SK-N-SH (cell line): ENCODE results near the gene MTUS2. TPM values are rescaled to one million over a fixed set of nuclear protein-coding genes. Genes with fewer than 3 reads are reported as not detected.

Source experiments
- CTCF ChIA-PET: fragments of 300-600, 350-600 bp; formaldehyde crosslinking; extraction: SDS; loops from one replicate; lab custom pipeline; 2021; lab: Yijun Ruan, JAX
- POLR2A ChIA-PET: fragments of 350-600 bp; sonication (Branson Sonifier 250); formaldehyde crosslinking; extraction: SDS; loops from one replicate; lab custom pipeline; 2020; ENCODE audit warnings: antibody characterized with exemption, inconsistent platforms; lab: Yijun Ruan, JAX
- DNase-seq: peaks from one replicate; pipeline ENCODE4 v3.0.0; 2012
- H2AFZ ChIP-seq: fragments of 200-600 bp; sonication (generic); 2 replicates; pipeline ENCODE4 v1.8.1; 2016; ENCODE audit warnings: antibody characterized with exemption, mild to moderate bottlenecking, low read depth
- H3F3A ChIP-seq: fragments of 200-600 bp; sonication (generic); replicated peaks from 2 replicates; pipeline ENCODE3; 2016; ENCODE audit warnings: antibody characterized with exemption, mild to moderate bottlenecking; ENCODE audit not compliant: insufficient read depth
- H3K27ac ChIP-seq, 2 experiments: fragments of 200-500 bp in 1 of 2; fragments of 200-600 bp in 1 of 2; sonication (Bioruptor generic) in 1 of 2; sonication (generic), shearing (Covaris generic) in 1 of 2; 2 replicates each; pipeline versions ENCODE4 v1.5.1 to v1.6.1; 2014 to 2016; ENCODE audit warnings: low read depth in 2 of 2, inconsistent platforms in 1 of 2, low read length in 1 of 2, mild to moderate bottlenecking in 1 of 2, mixed read lengths in 1 of 2
- H3K27me3 ChIP-seq: fragments of 200-600 bp; sonication (generic), shearing (Covaris generic); 2 replicates; pipeline ENCODE4 v1.6.1; 2016; ENCODE audit warnings: mixed run types; ENCODE audit not compliant: insufficient read depth
- H3K36me3 ChIP-seq, 2 experiments: fragments of 200-500 bp in 1 of 2; fragments of 200-600 bp in 1 of 2; sonication (Bioruptor generic) in 1 of 2; sonication (generic) in 1 of 2; replicated peaks in 1 of 2; 2 replicates each; pipeline versions ENCODE3 to v1.5.1; 2014 to 2016; ENCODE audit warnings: low read length in 1 of 2, mild to moderate bottlenecking in 1 of 2; ENCODE audit not compliant: insufficient read depth in 2 of 2, control insufficient read depth in 1 of 2
- H3K4me1 ChIP-seq, 2 experiments: fragments of 200-500 bp in 1 of 2; fragments of 200-600 bp in 1 of 2; sonication (Bioruptor generic) in 1 of 2; sonication (generic), shearing (Covaris generic) in 1 of 2; 2 replicates each; pipeline versions ENCODE4 v1.5.1 to v1.6.1; 2014 to 2016; ENCODE audit warnings: low read depth in 1 of 2, low read length in 1 of 2, mixed run types in 1 of 2; ENCODE audit not compliant: insufficient read depth in 2 of 2, control insufficient read depth in 1 of 2
- H3K4me2 ChIP-seq: fragments of 200-600 bp; sonication (generic), shearing (Covaris generic); 2 replicates; pipeline ENCODE4 v1.6.1; 2017; ENCODE audit warnings: mixed run types
- H3K4me3 ChIP-seq, 2 experiments: fragments of 200-500 bp in 1 of 2; fragments of 200-600 bp in 1 of 2; sonication (Bioruptor generic) in 1 of 2; sonication (generic), shearing (Covaris generic) in 1 of 2; 2 replicates each; pipeline versions ENCODE4 v1.5.1 to v1.8.1; 2014 to 2016; ENCODE audit warnings: low read depth in 2 of 2, inconsistent platforms in 1 of 2, low read length in 1 of 2, mild to moderate bottlenecking in 1 of 2, mixed read lengths in 1 of 2, moderate library complexity in 1 of 2
- H3K79me2 ChIP-seq: fragments of 200-600 bp; sonication (generic); 2 replicates; pipeline ENCODE4 v1.8.1; 2017; ENCODE audit warnings: mild to moderate bottlenecking; ENCODE audit not compliant: insufficient read depth
- H3K9ac ChIP-seq: fragments of 200-600 bp; sonication (generic); 2 replicates; pipeline ENCODE4 v1.6.1; 2017; ENCODE audit warnings: mixed run types
- H3K9me2 ChIP-seq: fragments of 200-600 bp; sonication (generic); 2 replicates; pipeline ENCODE4 v1.6.1; 2017; ENCODE audit warnings: mixed run types
- H3K9me3 ChIP-seq: fragments of 200-600 bp; sonication (generic); 2 replicates; pipeline ENCODE4 v1.6.1; 2017; ENCODE audit warnings: mixed run types, mild to moderate bottlenecking, moderate library complexity
- H4K20me1 ChIP-seq: fragments of 200-600 bp; sonication (generic); 2 replicates; pipeline ENCODE4 v1.6.1; 2017; ENCODE audit warnings: mild to moderate bottlenecking, mixed run types; ENCODE audit not compliant: insufficient read depth
- CHD2 ChIP-seq: fragments of 150-350 bp; IDR thresholded peaks from 2 replicates; pipeline ENCODE4 v1.6.1; 2018; ENCODE audit warnings: low read length; ENCODE audit not compliant: partially characterized antibody
- ELF1 ChIP-seq: IDR thresholded peaks from 2 replicates; pipeline ENCODE4 v1.4.0; 2012
- EZH2phosphoT487 ChIP-seq: fragments of 200-600 bp; sonication (generic); IDR thresholded peaks from 2 replicates; pipeline ENCODE4 v1.6.1; 2017; ENCODE audit warnings: low read depth, mixed run types, mild to moderate bottlenecking, antibody characterized with exemption, moderate library complexity, borderline replicate concordance
- FOSL2 ChIP-seq: IDR thresholded peaks from 2 replicates; pipeline ENCODE4 v1.4.0; 2012; ENCODE audit warnings: low read depth, mild to moderate bottlenecking, moderate library complexity, borderline replicate concordance
- MXI1 ChIP-seq: IDR thresholded peaks from 2 replicates; pipeline ENCODE4 v1.6.1; 2012; ENCODE audit warnings: mild to moderate bottlenecking, low read depth, low read length, improper control_type of control experiment
- NFIC ChIP-seq: IDR thresholded peaks from 2 replicates; pipeline ENCODE4 v1.4.0; 2012; ENCODE audit warnings: borderline replicate concordance
- REST ChIP-seq: IDR thresholded peaks from 2 replicates; pipeline ENCODE4 v1.6.1; 2012; ENCODE audit warnings: mild to moderate bottlenecking, low read depth, low read length, moderate library complexity
- RFX5 ChIP-seq: IDR thresholded peaks from 2 replicates; pipeline ENCODE4 v1.6.1; 2012; ENCODE audit warnings: mild to moderate bottlenecking, improper control_type of control experiment, low read length
- RXRA ChIP-seq: IDR thresholded peaks from 2 replicates; pipeline ENCODE4 v1.4.0; 2012; ENCODE audit warnings: low read depth, mild to moderate bottlenecking, borderline replicate concordance
- TAF1 ChIP-seq: IDR thresholded peaks from 2 replicates; pipeline ENCODE4 v1.6.1; 2012; ENCODE audit warnings: low read depth, mild to moderate bottlenecking, low read length, moderate library complexity, borderline replicate concordance
- TEAD4 ChIP-seq: IDR thresholded peaks from 2 replicates; pipeline ENCODE4 v1.4.0; 2012; ENCODE audit warnings: mild to moderate bottlenecking, borderline replicate concordance; ENCODE audit not compliant: insufficient read depth
- WGBS: methylation state at CpG from one replicate; pipeline ENCODE4 v1.1.6; 2017; ENCODE audit warnings: low lambda C conversion rate; 5-methylcytosine and 5-hydroxymethylcytosine counted together
- polyA plus RNA-seq, 3 experiments: library from polyadenylated mRNA; depleted of rRNA; stranded (reverse); fragments of >200 nt; gene quantifications; 2 replicates each; pipeline ENCODE4 v1.2.3, GENCODE V29; 2012
- TF ChIP-seq, protein P1 (sequence below): IDR thresholded peaks from 2 replicates; pipeline ENCODE4 v1.4.0; 2012; ENCODE audit warnings: low read depth

Gene MTUS2
- polyA plus RNA-seq, 1 of the 3 experiments (the other 2 are of a cell fraction) = 1.7 TPM

DNA sequence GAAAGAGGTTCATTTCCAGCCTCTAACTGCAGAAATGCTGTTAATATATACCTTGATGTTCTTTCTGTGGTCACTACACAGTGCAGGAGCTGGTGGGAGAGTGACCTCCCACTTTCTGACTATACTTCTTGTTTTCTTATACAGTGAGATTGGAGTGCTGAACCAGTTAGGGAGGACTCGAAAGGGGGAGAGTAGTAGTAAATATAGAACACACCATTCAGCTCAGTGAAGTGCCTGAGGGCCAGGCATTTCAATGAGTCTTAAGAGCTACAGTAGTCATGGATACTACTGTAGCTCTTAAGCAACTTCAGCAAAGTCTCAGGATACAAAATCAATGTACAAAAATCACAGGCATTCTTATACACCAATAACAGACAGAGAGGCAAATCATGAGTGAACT is 372.9 kb downstream of the MTUS2 start (continued):
- TF ChIP-seq NFIC = no peak
- TF ChIP-seq, all 33 proteins: peak for 0

GRCh38 chr13:29195456-29195855 is 375.3 kb downstream of the MTUS2 start:
- no peak overlapping the region for H3K27ac ChIP-seq
- H2AFZ ChIP-seq = no peak overlapping the region
- no peaks in the 10 kb centered on the region for H3K9me3 ChIP-seq
- no peaks in the 10 kb centered on the region for H3F3A ChIP-seq
- no peaks in the 10 kb centered on the region for H3K27me3 ChIP-seq
- H3K4me2 ChIP-seq = no peak overlapping the region
- H3K4me1 ChIP-seq = no peaks in the 10 kb centered on the region
- H3K79me2 ChIP-seq = no peaks in the 10 kb centered on the region
- WGBS = under 1% methylated on average over 3 of the region's 3 CpGs
- no peaks in the 10 kb centered on the region for H3K9me2 ChIP-seq
- no peak overlapping the region for H3K4me3 ChIP-seq
- POLR2A ChIA-PET = no interaction called here
- no peaks in the 10 kb centered on the region for H3K36me3 ChIP-seq
- H4K20me1 ChIP-seq = no peaks in the 10 kb centered on the region
- no peak for DNase-seq
- TF ChIP-seq TAF1 (no peak), RFX5 (no peak), REST (no peak), MXI1 (no peak), RXRA (no peak), TEAD4 (no peak), ELF1 (no peak), EZH2phosphoT487 (no peak), FOSL2 (no peak), CHD2 (no peak)
- TF ChIP-seq, protein P1, sequence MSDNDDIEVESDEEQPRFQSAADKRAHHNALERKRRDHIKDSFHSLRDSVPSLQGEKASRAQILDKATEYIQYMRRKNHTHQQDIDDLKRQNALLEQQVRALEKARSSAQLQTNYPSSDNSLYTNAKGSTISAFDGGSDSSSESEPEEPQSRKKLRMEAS = no peak
- TF ChIP-seq, all 33 proteins: peak for 0
- CTCF ChIA-PET = no interaction called here
- no peak overlapping the region for H3K9ac ChIP-seq
